Activated gamma-delta T cell treated with anti-CD3 and anti-CD28 coated beads, Interleukin-2, amount 50 U/mL, for 16 hours (primary cell): ENCODE results near the gene RNPS1.

Source experiments
- DNase-seq: peaks from one replicate; pipeline ENCODE4 v3.0.0-alpha.2; 2020; ENCODE audit warnings: low read depth

The RNPS1 gene

DNA sequence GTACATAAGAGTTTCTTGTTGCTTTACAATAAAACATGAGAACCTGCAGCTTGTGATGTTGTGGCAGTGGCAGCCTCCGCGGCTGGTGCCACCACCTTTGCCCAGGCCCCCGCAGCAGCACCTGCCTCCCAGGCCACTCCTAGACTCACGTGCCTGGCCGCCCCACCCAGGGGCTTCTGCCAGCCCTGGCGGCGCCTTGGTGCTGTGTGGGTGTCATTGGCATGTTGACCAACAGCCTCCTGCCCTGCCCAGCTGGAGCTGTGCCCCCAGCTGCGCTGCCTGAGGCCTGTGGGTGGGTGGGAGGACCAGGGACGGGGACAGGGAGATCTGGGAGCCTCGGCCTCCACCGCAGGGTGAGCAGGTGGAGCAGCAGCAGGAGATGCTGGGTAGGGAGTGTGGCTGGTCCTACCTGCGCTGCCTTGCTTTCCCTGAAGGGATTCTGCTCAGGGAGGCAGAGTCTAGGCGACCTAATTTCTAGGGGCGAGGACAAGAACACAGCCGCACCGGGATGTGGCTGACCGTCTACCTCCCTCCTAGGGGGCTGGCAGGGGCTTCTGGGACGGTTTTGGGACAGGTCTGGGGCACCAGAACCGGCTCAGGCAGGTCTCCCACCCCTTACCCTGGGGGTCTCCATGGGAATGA, 32.1 kb downstream of the RNPS1 start:
- DNase-seq: no peak

DNA sequence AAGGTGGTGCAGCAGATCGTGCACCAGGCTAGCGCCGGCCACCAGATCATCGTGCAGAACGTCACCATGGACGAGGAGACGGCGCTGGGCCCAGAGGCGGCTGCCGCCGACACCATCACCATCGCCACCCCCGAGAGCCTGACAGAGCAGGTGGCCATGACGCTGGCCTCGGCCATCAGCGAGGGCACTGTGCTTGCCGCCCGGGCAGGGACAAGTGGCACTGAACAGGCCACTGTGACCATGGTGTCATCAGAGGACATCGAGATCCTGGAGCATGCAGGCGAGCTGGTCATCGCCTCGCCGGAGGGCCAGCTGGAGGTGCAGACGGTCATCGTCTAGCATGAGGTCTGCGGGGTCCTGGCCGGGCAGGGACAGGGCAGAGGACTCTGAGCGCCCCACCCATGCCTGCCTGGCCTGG, 32.7 kb downstream of the RNPS1 start:
- no peak for DNase-seq

DNA sequence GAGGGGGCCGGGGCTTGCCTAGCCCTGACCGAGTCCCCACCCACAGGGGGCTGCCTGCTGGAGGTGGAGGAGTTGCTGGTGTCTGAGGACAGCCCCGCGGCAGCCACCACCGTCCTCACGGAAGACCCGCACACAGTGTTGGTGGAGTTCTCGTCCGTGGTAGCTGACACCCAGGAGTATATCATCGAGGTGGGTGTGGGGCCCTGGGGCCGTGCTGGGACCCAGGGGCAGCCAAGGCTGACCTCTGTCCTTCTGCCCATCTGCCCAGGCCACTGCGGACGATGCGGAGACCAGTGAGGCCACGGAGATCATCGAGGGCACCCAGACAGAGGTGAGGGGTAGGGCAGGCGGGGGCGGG, 33.1 kb downstream of the RNPS1 start:
- no peak for DNase-seq

DNA sequence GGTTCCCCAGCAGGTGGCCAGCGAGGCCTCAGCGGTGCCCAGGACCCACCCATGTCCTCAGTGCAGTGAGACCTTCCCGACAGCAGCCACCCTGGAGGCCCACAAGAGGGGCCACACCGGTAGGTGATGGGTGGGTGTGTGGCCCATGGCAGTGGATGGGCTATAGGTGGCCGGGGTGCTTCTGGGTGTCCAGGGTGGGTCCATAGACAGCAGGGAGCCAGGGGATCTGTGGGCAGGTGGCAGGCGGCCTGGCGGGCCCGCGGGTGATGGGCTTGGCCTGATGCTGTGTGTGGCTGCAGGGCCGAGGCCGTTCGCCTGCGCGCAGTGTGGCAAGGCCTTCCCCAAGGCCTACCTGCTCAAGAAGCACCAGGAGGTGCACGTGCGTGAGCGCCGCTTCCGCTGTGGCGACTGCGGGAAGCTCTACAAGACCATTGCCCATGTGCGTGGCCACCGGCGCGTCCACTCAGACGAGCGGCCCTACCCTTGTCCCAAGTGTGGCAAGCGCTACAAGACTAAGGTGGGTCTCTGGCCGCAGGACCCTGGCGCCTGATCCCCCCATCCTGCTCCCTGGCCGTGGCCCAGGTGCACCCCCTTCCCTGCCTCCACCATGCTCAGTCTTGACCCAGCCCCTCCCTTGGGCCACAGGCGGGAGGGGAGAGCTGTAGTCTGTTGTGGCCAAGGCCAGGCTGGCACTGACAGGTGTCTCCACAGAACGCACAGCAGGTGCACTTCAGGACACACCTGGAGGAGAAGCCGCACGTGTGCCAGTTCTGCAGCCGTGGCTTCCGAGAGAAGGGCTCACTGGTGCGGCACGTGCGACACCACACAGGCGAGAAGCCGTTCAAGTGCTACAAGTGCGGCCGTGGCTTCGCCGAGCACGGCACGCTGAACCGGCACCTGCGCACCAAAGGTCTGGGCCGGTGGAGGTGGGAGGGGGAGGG, 33.8 kb downstream of the RNPS1 start:
- no peak for DNase-seq

DNA sequence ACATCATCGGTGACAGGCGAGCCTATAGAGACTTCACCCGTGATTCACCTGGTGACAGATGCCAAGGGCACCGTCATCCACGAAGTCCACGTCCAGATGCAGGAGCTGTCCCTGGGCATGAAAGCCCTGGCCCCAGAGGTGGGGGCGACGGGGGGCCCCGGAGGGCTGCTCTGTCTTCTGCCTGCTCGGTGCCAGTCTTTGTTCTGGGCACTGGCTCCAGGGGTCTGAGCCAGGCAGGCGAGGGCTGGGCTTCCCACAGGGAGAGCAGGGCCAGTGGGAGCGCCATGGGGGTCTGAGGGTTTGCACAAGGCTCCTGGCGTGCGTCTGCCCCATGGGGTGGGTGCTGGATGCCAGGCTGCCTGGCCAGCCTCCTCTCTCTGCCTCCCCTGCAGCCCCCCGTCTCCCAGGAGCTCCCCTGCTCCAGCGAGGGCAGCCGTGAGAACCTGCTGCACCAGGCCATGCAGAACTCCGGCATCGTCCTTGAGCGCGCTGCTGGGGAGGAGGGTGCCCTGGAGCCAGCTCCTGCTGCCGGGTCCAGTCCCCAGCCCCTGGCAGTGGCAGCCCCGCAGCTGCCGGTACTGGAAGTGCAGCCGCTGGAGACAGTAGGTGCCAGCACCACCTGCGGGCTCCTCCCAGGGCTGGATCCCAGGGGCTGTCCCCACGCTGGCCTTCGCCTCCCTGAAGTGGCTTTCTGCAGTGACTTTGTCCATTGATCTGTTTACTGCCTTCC, 34.7 kb downstream of the RNPS1 start:
- no peak for DNase-seq

DNA sequence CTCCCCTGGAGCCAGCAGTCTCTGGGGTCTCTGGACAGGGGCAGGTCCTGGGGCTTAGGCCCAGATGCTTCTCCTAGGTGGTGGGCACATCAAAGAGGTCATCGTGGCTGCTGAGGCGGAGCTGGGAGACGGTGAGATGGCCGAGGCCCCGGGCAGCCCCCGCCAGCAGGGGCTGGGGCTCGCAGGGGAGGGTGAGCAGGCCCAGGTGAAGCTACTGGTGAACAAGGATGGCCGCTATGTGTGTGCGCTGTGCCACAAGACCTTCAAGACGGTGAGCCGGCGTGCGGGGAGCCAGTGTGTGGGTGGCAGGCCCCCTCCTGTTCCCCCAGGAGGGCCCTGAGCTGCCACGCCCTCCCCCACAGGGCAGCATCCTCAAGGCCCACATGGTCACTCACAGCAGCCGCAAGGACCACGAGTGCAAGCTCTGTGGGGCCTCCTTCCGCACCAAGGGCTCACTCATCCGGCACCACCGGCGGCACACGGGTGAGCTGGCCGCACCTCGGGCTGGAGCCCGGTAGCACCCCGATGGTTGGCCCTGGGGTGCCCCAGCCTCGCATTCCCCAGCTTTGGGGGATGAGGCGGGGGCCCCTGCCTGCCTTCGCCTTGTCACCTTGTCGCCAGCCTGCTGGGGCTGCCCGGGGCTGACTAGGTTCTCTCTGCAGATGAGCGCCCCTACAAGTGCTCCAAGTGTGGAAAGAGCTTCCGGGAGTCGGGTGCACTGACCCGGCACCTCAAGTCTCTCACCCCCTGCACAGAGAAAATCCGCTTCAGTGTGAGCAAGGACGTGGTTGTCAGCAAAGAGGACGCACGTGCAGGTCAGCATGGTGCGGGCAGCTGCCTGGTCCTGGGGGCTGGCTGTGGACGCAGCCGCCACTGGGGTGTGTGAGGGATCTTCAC, 35.6 kb downstream of the RNPS1 start:
- no peak for DNase-seq

DNA sequence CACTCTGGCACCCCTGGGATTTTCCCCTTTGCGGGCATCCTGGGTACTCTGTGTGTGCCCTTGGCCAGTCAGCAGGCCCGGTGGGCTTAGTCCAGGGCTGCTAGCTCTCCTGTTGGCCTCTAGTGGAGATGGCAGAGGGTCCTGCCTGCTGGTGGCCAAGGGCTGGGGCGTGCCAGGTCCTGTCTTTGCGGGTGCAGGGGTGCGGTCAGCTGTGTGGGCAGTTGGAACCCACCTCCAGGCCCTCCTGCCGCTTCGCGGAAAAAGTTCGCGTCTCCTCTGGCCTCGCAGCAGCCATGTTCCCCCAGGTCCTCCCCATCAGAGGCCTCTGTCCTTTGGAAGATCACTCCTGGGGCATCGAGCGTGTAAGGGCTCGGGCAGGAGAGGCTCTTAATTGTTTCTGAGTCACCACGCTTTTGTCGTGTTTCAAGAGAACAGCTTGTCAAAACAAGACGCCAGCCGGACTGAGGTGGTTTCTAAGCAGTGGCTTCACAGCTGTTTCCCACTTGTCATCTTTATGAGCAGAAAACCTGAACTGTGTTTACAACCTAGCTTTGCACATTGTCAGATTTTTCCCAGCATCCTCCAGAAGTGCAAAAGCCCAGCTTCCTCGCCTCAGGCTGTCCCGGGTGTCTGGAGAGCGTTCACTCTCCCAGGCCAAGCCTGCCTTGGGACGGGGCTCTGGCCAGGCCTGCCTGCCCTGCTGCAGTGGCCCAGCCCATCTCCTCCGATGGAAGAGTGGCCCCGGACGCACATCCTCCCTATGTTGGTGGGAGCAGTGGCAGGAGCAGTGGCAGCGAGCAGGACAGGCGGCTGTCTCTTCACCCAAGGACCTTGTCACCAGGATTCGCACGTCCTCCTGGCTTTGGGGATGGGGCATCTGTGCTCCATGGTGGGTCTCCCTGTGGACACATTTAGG, 36.7 kb downstream of the RNPS1 start:
- DNase-seq: no peak

DNA sequence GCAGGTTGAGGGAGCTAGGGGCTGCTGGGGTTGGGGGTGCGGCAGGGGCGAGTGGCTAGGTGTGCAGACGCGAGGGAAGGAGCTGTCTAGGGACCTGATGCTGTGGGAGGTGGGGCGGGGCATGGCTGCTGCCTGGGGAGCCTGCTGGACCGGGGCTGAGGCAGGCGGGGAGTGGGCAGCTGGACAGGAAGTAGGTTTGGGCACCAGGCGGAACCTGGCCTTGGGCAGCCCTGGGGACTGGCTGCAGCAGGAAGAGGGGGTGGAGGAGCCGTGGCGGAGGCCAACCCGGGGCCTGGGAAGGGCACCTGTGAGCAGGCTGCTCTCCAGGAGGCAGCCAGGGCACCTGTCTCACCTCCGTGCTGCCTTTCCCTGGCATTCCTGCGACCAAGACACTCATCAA, 37.5 kb downstream of the RNPS1 start:
- DNase-seq: no peak

DNA sequence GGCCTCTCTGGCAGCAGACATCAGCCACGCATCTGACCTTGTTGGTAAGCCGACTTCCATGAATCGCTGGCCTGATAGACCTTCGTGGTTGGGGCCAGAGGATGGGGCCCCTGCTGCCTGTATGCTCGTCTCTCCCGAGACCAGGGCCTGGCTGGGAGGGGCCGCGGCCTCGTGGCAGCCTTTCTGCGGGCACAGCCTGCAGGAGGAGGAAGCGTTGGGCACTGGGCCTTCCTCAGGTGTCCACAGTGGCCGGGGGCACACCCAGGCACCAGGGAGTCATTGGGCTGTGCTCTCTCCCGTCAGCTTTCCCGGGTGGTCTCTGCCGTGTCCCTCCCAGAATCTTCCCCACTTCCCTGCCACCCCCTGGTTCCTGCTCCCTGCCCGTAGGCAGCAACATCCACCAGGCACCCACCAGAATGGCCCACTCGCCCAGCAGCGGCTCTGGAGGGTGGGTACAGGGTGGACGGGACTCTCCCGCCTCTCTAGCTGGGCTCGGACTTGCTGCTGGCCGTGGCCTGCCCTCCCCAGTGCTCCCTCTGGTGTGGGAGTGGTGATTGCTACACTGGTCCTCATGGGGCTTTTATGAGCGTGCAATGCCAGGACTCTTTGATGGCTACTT, 38.2 kb downstream of the RNPS1 start:
- no peak for DNase-seq

DNA sequence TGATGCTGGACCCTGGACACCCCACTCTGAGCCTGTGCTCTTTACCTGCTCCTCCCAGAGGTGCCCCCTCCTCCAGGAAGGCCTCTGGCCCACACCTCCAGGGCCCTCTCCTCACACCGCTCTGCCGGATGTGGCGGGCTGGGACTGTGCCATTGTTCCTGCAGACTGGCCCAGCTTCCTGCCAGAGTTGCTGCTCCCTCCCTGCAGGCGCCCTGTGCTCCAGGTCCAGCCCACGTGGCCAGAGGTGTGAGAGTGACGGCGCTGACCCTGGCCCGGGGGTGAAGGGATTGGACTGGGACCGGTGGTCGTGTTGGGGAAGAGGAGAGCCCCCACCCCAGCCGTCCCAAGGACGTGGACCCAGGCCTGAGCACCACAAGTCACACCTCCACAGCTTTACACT, 38.8 kb downstream of the RNPS1 start:
- DNase-seq: no peak

DNA sequence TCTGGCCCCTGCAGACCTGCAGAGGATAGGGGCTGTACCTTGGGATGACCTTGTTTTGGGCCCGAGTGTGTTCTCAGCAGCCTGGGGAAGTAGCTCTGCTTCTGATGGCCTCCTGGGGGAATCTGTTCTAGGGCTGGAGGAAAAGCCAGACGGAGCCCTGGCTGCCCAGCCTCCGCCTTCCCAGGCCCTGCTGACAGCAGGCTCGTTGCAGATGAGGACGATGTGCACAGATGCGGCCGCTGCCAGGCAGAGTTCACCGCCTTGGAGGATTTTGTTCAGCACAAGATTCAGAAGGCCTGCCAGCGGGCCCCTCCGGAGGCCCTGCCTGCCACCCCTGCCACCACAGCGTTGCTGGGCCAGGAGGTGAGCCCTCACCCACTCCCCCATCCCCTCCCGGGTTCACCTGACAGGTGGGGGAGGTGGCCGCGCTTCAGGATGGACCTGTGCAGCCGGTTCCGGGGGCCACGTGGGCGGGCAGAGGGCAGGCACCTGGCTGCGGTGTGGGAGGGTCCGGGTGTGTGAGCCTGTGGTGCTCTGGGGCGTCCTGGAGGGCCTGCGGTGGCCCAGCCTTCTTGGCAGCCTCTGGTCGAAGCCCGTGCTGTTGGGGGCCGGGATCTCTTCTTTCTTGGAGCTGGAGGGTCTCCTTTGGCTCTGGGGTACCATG, 39.6 kb downstream of the RNPS1 start:
- DNase-seq: no peak

DNA sequence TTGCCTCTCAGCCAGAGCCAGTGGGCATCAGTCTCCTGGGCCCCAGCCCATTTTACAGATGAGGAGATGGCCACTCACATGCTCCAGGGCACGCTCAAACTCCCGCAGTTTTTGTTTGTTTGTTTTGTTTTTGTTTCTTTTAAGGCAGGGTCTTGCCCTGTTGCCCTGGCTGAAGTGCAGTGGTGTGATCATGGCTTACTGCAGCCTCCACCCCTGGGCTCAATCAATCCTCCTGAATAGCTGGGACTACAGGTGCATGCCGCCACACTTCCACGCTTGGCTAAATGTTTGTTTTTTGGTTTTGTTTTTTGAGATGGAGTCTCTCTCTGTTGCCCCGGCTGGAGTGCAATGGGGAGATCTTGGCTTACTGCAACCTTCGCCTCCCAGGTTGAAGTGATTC, 41.0 kb downstream of the RNPS1 start:
- no peak for DNase-seq

DNA sequence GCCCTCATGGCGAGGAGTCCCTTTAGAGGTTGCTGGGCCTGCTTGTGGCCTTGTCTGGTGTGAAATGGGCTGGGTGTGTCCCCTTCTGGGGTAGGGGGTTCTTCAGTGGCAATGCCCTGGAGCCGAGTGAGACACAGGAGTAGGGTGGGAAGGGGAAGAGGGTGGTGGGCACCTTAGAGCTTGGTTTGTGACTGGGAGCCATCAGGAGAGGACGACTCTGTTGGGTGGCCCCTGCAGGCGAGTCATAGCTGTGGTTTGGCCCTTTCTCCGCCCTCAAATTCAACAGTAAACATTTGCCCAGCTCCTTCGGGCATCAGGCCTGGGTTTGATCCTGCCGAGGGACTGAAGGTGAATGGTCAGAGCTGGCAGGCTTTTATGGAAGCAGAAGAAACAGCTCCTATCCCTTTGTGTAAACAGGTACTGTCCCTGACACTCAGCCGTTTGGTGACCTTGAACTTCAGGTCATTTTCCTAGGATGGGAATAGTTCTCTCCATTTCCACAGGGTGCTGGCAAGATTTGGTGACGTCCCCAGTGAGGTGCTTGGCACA, 41.6 kb downstream of the RNPS1 start:
- no peak for DNase-seq

DNA sequence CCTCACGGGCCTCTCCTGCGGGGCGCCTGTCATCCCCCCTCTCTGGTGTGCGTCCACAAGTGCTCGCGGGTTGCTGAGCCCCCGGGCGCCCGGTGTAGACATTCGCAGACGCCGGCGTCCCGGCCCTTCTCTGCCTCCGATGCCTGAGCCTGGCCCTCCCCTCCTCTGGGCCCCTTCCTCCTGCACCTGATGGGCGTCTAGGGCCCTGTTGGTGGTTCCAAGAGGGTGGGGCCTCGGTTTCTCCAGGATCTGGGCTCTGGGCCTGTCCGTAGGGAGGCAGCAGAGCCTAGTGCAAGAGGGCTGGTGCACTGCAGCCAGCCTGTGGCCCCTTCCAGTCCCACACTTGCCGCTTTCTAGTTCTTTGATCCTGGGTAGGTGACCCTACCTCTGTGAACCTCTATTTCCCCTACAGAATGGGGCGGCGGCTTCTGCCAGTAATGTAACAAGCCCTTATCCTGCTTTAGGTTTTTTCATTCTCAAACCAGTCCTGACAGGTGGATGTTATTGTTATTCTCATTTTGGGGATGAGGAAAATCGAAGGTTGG, 43.9 kb downstream of the RNPS1 start:
- no peak for DNase-seq

DNA sequence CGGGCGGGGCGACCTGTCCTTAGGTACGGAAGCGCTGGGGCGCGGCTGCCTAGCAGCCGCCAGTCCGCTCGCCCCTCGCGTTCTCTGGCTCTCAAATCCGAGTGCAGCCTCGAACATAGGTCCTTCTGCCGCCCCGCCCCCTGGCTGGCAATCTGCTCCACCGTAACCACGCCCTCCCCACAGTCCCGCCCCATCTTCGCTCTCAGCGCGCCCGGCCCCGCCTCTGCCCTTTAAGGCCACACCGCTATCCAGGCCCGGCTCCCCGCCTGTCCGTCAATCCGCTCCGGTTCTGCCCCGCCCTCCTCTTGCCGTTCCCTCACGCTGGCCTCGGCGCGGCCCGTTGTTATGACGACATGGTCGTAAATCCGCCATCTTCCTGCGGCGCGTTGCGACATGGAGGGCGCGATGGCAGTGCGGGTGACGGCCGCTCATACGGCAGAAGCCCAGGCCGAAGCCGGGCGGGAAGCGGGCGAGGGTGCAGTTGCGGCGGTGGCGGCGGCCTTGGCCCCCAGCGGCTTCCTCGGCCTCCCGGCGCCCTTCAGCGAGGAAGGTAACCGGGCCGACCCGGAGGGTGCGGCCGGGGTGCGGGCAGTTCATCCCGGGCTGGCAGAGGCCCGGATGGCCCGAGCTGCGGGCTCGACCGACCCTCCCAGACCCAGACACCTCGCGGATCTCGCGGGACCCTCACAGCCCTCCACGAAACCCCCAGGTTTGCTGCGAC, 44.5 kb downstream of the RNPS1 start, which contains the start of gene E4F1:
TSS of gene E4F1 (plus strand) at position 371 of the 721 bp plus-strand sequence. CDS start at position 394, 23 bp downstream.
- DNase-seq: peak; percentile 98

DNA sequence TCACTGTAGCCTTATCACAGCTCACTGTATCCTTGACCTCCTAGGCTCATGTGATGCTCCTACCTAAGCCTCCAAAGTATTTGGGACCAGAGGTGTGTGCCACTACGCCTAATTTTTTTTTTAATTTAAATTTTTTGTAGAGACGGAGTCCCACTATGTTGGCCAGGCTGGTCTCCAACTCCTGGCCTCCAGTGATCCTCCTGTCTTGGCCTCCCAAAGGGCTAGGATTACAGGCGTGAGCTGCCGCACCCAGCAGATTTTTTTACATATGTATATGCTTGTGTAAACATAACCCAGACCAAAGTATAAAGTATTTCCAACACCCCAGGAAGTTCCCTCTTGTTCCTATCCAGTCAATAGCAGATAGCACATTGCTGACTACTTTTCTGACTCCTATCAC, 51.6 kb downstream of the RNPS1 start:
- DNase-seq: no peak

DNA sequence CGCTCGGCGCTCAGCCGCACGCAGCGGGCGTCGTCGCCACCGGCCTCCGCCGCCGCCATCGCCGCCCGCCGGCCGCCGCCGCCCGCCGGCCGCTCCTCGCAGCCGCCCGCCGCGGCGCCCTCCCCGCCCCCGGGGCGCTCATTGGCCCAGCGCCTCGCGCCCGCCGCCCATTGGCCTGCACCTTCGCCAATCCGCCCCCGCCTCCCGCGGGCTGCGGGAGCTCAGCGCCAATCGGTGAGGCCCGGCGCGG, 53.3 kb downstream of the RNPS1 start, which contains the start of gene PGP:
TSS of gene PGP (minus strand) at position 122 of the 250 bp plus-strand sequence. CDS start at position 59, 63 bp downstream.
- DNase-seq: no peak
